HG02571 (cell line): ENCODE results near the gene GPR45.

Experiments used
- ATAC-seq: cut with Tn5 transposase; IDR thresholded peaks from one replicate; pipeline ENCODE4 v1.9.1; 2021; ENCODE audit warnings: mild to moderate bottlenecking, moderate library complexity; ENCODE audit not compliant: unreplicated experiment

The GPR45 gene

GRCh38 chr2:105252271-105252670, 10.7 kb downstream of the GPR45 start:
- no peak for ATAC-seq

GRCh38 chr2:105254531-105255210, 13.1 kb downstream of the GPR45 start:
- ATAC-seq, result no peak

- no peak for ATAC-seq
Measured at GRCh38 chr2:105255979-105256378, 14.4 kb downstream of the GPR45 start.

- ATAC-seq, result no peak
Measured at GRCh38 chr2:105256431-105257047, 15.0 kb downstream of the GPR45 start.

- ATAC-seq, result no peak
Measured at GRCh38 chr2:105257981-105258380, 16.4 kb downstream of the GPR45 start.

GRCh38 chr2:105258835-105259350, 17.4 kb downstream of the GPR45 start:
- no peak for ATAC-seq

- no peak for ATAC-seq
Measured at GRCh38 chr2:105261061-105261460, 19.5 kb downstream of the GPR45 start.

- no peak for ATAC-seq
Measured at GRCh38 chr2:105262651-105263091, 21.1 kb downstream of the GPR45 start.

- no peak for ATAC-seq
Measured at GRCh38 chr2:105269426-105269825, 27.9 kb downstream of the GPR45 start.

- no peak for ATAC-seq
Measured at GRCh38 chr2:105271393-105272045, 30.0 kb downstream of the GPR45 start.

- no peak for ATAC-seq
Measured at GRCh38 chr2:105272176-105272575, 30.6 kb downstream of the GPR45 start.

GRCh38 chr2:105274046-105274445, 32.5 kb downstream of the GPR45 start:
- no peak for ATAC-seq

- no peak for ATAC-seq
Measured at GRCh38 chr2:105278654-105279053, 37.1 kb downstream of the GPR45 start.

GRCh38 chr2:105279126-105279525, 37.6 kb downstream of the GPR45 start:
- ATAC-seq, result no peak

- ATAC-seq, result no peak
Measured at GRCh38 chr2:105280281-105280680, 38.7 kb downstream of the GPR45 start.

GRCh38 chr2:105283532-105283931, 42.0 kb downstream of the GPR45 start:
- ATAC-seq, result no peak

GRCh38 chr2:105287692-105288091, 46.1 kb downstream of the GPR45 start:
- no peak for ATAC-seq

GRCh38 chr2:105288133-105288532, 46.6 kb downstream of the GPR45 start:
- no peak for ATAC-seq

GRCh38 chr2:105290981-105291660, 49.6 kb downstream of the GPR45 start:
- ATAC-seq, result no peak

GRCh38 chr2:105291981-105292380, 50.4 kb downstream of the GPR45 start:
- no peak for ATAC-seq
